SK-N-SH (cell line): Measurements from ENCODE around the gene CTTN. TPM values are rescaled to one million over a fixed set of nuclear protein-coding genes. Genes with fewer than 3 reads are reported as not detected.

Experiments used
- CTCF ChIA-PET: fragments of 300-600, 350-600 bp; formaldehyde crosslinking; extraction: SDS; loops from one replicate; lab custom pipeline; 2021; lab: Yijun Ruan, JAX
- POLR2A ChIA-PET: fragments of 350-600 bp; sonication (Branson Sonifier 250); formaldehyde crosslinking; extraction: SDS; loops from one replicate; lab custom pipeline; 2020; ENCODE audit warnings: antibody characterized with exemption, inconsistent platforms; lab: Yijun Ruan, JAX
- DNase-seq: peaks from one replicate; pipeline ENCODE4 v3.0.0; 2012
- H2AFZ ChIP-seq: fragments of 200-600 bp; sonication (generic); 2 replicates; pipeline ENCODE4 v1.8.1; 2016; ENCODE audit warnings: antibody characterized with exemption, mild to moderate bottlenecking, low read depth
- H3F3A ChIP-seq: fragments of 200-600 bp; sonication (generic); replicated peaks from 2 replicates; pipeline ENCODE3; 2016; ENCODE audit warnings: antibody characterized with exemption, mild to moderate bottlenecking; ENCODE audit not compliant: insufficient read depth
- H3K27ac ChIP-seq, 2 experiments: fragments of 200-500 bp in 1 of 2; fragments of 200-600 bp in 1 of 2; sonication (Bioruptor generic) in 1 of 2; sonication (generic), shearing (Covaris generic) in 1 of 2; 2 replicates each; pipeline versions ENCODE4 v1.5.1 to v1.6.1; 2014 to 2016; ENCODE audit warnings: low read depth in 2 of 2, inconsistent platforms in 1 of 2, low read length in 1 of 2, mild to moderate bottlenecking in 1 of 2, mixed read lengths in 1 of 2
- H3K27me3 ChIP-seq: fragments of 200-600 bp; sonication (generic), shearing (Covaris generic); 2 replicates; pipeline ENCODE4 v1.6.1; 2016; ENCODE audit warnings: mixed run types; ENCODE audit not compliant: insufficient read depth
- H3K36me3 ChIP-seq, 2 experiments: fragments of 200-500 bp in 1 of 2; fragments of 200-600 bp in 1 of 2; sonication (Bioruptor generic) in 1 of 2; sonication (generic) in 1 of 2; replicated peaks in 1 of 2; 2 replicates each; pipeline versions ENCODE3 to v1.5.1; 2014 to 2016; ENCODE audit warnings: low read length in 1 of 2, mild to moderate bottlenecking in 1 of 2; ENCODE audit not compliant: insufficient read depth in 2 of 2, control insufficient read depth in 1 of 2
- H3K4me1 ChIP-seq, 2 experiments: fragments of 200-500 bp in 1 of 2; fragments of 200-600 bp in 1 of 2; sonication (Bioruptor generic) in 1 of 2; sonication (generic), shearing (Covaris generic) in 1 of 2; 2 replicates each; pipeline versions ENCODE4 v1.5.1 to v1.6.1; 2014 to 2016; ENCODE audit warnings: low read depth in 1 of 2, low read length in 1 of 2, mixed run types in 1 of 2; ENCODE audit not compliant: insufficient read depth in 2 of 2, control insufficient read depth in 1 of 2
- H3K4me2 ChIP-seq: fragments of 200-600 bp; sonication (generic), shearing (Covaris generic); 2 replicates; pipeline ENCODE4 v1.6.1; 2017; ENCODE audit warnings: mixed run types
- H3K4me3 ChIP-seq, 2 experiments: fragments of 200-500 bp in 1 of 2; fragments of 200-600 bp in 1 of 2; sonication (Bioruptor generic) in 1 of 2; sonication (generic), shearing (Covaris generic) in 1 of 2; 2 replicates each; pipeline versions ENCODE4 v1.5.1 to v1.8.1; 2014 to 2016; ENCODE audit warnings: low read depth in 2 of 2, inconsistent platforms in 1 of 2, low read length in 1 of 2, mild to moderate bottlenecking in 1 of 2, mixed read lengths in 1 of 2, moderate library complexity in 1 of 2
- H3K79me2 ChIP-seq: fragments of 200-600 bp; sonication (generic); 2 replicates; pipeline ENCODE4 v1.8.1; 2017; ENCODE audit warnings: mild to moderate bottlenecking; ENCODE audit not compliant: insufficient read depth
- H3K9ac ChIP-seq: fragments of 200-600 bp; sonication (generic); 2 replicates; pipeline ENCODE4 v1.6.1; 2017; ENCODE audit warnings: mixed run types
- H3K9me2 ChIP-seq: fragments of 200-600 bp; sonication (generic); 2 replicates; pipeline ENCODE4 v1.6.1; 2017; ENCODE audit warnings: mixed run types
- H3K9me3 ChIP-seq: fragments of 200-600 bp; sonication (generic); 2 replicates; pipeline ENCODE4 v1.6.1; 2017; ENCODE audit warnings: mixed run types, mild to moderate bottlenecking, moderate library complexity
- H4K20me1 ChIP-seq: fragments of 200-600 bp; sonication (generic); 2 replicates; pipeline ENCODE4 v1.6.1; 2017; ENCODE audit warnings: mild to moderate bottlenecking, mixed run types; ENCODE audit not compliant: insufficient read depth
- EP300 ChIP-seq, 2 experiments: IDR thresholded peaks; 2 replicates each; pipeline versions ENCODE4 v1.4.0 to v1.6.1; 2012; ENCODE audit warnings: borderline replicate concordance in 1 of 2, low read depth in 1 of 2, low read length in 1 of 2
- FOSL2 ChIP-seq: IDR thresholded peaks from 2 replicates; pipeline ENCODE4 v1.4.0; 2012; ENCODE audit warnings: low read depth, mild to moderate bottlenecking, moderate library complexity, borderline replicate concordance
- GABPA ChIP-seq: IDR thresholded peaks from 2 replicates; pipeline ENCODE4 v1.4.0; 2012; ENCODE audit warnings: low read depth, mild to moderate bottlenecking
- MEF2A ChIP-seq: IDR thresholded peaks from 2 replicates; pipeline ENCODE4 v1.4.0; 2012; ENCODE audit warnings: low read depth, borderline replicate concordance
- POLR2AphosphoS5 ChIP-seq: IDR thresholded peaks from 2 replicates; pipeline ENCODE4 v1.6.1; 2012; ENCODE audit warnings: low read depth, low read length
- RCOR1 ChIP-seq: fragments of 150-350 bp; IDR thresholded peaks from 2 replicates; pipeline ENCODE4 v1.6.1; 2017; ENCODE audit warnings: antibody characterized with exemption, low read length
- RFX5 ChIP-seq: IDR thresholded peaks from 2 replicates; pipeline ENCODE4 v1.6.1; 2012; ENCODE audit warnings: mild to moderate bottlenecking, improper control_type of control experiment, low read length
- RXRA ChIP-seq: IDR thresholded peaks from 2 replicates; pipeline ENCODE4 v1.4.0; 2012; ENCODE audit warnings: low read depth, mild to moderate bottlenecking, borderline replicate concordance
- SMC3 ChIP-seq: IDR thresholded peaks from 2 replicates; pipeline ENCODE4 v1.6.1; 2012; ENCODE audit warnings: low read depth, low read length, improper control_type of control experiment
- TCF12 ChIP-seq: IDR thresholded peaks from 2 replicates; pipeline ENCODE4 v1.4.0; 2012
- YY1 ChIP-seq: IDR thresholded peaks from 2 replicates; pipeline ENCODE4 v1.4.0; 2012; ENCODE audit warnings: low read depth, mild to moderate bottlenecking
- WGBS: methylation state at CpG from one replicate; pipeline ENCODE4 v1.1.6; 2017; ENCODE audit warnings: low lambda C conversion rate; 5-methylcytosine and 5-hydroxymethylcytosine counted together
- polyA plus RNA-seq, 3 experiments: library from polyadenylated mRNA; depleted of rRNA; stranded (reverse); fragments of >200 nt; gene quantifications; 2 replicates each; pipeline ENCODE4 v1.2.3, GENCODE V29; 2012
- TF ChIP-seq, protein P1 (sequence below): fragments of 200-600 bp; sonication (generic); IDR thresholded peaks from 2 replicates; pipeline ENCODE4 v1.6.1; 2017; ENCODE audit warnings: antibody characterized with exemption, mild to moderate bottlenecking, moderate library complexity
- TF ChIP-seq, protein P2 (sequence below): IDR thresholded peaks from 2 replicates; pipeline ENCODE4 v1.6.1; 2012; ENCODE audit warnings: mild to moderate bottlenecking, low read depth, low read length, moderate library complexity

Gene CTTN
- polyA plus RNA-seq, 1 of the 3 experiments (the other 2 are of a cell fraction) = 243 TPM

DNA sequence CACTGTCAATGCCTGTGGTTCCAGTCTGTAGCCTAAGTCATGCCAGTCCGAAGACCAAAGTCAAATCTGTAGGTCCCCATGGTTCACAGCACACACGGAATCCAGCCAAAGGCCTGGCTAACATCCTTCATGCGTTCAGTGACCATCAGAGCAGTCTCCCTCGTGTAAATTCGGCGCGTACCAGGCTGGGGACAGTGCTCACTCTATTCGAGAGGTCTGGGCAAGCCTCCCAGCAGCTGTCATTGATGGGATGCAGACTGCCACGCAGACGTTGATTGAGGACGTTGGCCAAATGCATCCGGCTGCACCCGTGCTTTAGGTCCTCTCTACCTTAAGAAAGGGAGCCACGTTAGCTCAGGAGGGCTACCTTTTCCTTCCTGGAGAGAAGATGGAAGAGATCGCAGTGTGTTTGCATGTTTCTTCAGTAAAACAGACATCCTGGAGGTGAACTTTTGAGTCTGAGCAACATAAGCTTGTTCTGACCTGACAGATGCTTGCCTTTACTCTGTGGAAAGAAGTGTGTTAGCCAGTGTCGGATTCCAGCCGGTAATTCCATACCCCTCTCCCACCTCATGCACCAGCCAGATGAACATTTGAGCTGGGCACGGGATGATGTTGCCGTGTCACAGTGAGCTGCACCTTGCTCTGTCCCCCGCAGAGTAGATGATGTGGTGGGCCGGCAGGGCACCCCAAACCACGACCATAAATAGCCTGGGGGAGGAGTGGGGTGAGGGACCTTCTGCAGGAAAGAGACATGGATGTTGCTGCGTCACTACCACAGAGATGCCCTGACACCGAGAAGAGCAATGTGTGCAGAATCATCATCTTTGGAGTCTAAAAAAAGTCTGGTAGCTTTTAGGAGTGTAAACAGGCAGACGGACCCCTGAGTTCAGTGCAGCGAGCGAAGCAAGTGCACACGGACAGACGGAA is 12.2 kb downstream of the CTTN start:
- ChIA-PET CTCF (no interaction called here), POLR2A (no interaction called here)
- DNase-seq = no peak
- Histone ChIP-seq H3F3A (peaks cover 7% of the 10 kb centered on the region), H2AFZ (no peak overlapping the region), H3K9me2 (no peaks in the 10 kb centered on the region), H3K36me3 (peaks cover 61 to 92% of the 10 kb centered on the region in 2 experiments), H3K9ac (no peak overlapping the region), H3K27ac (no peak overlapping the region), H3K79me2 (peaks cover 84% of the 10 kb centered on the region), H4K20me1 (peaks cover 63% of the 10 kb centered on the region), H3K4me1 (no peaks in the 10 kb centered on the region), H3K4me2 (no peak overlapping the region), H3K4me3 (no peak overlapping the region), H3K9me3 (no peaks in the 10 kb centered on the region), H3K27me3 (no peaks in the 10 kb centered on the region)
- 96% methylated on average over 20 of the region's 29 CpGs for WGBS
- no peak for TF ChIP-seq GABPA

- TF ChIP-seq FOSL2 (no peak), TCF12 (no peak), MEF2A (no peak), RXRA (no peak), RCOR1 (no peak)
- H3K4me3 ChIP-seq = no peak overlapping the region
- H3K9me2 ChIP-seq = no peaks in the 10 kb centered on the region
- H3K4me1 ChIP-seq = no peaks in the 10 kb centered on the region
- peaks cover 74% of the 10 kb centered on the region for H3K79me2 ChIP-seq
- H3K9me3 ChIP-seq = no peaks in the 10 kb centered on the region
- no peak overlapping the region for H3K9ac ChIP-seq
- DNase-seq = no peak
- peaks cover 55% of the 10 kb centered on the region for H4K20me1 ChIP-seq
- 97% methylated on average over 5 of the region's 15 CpGs for WGBS
- CTCF ChIA-PET = no interaction called here
- no peak overlapping the region for H3K4me2 ChIP-seq
- H3F3A ChIP-seq = peaks cover 4% of the 10 kb centered on the region
- POLR2A ChIA-PET = no interaction called here
- no peak overlapping the region for H3K27ac ChIP-seq
- no peaks in the 10 kb centered on the region for H3K27me3 ChIP-seq
- H3K36me3 ChIP-seq = peaks cover 60 to 91% of the 10 kb centered on the region in 2 experiments
- no peak overlapping the region for H2AFZ ChIP-seq
These were observed 13.6 kb downstream of the CTTN start for GRCh38 chr11:70411713-70412452.

DNA sequence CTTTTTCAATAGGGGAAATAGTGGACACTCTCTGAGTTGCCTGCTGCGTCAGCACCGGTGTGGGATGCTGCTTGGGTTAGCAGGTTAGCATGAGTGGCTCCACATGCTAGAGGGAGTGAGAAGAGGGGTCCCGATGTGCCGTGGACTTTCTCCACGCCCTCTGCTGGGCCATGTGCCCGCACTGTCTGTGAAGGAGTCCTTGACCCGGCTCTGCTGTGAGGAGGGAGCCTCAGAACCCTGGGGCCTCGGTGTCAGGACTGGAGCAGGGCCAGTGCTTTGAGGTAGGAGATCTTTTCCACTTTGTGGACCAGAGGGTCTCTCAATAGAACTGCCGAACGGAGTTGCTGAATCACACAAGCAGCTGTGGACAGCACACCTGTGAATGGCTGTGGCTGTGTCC is 14.8 kb downstream of the CTTN start:
- ChIA-PET POLR2A (no interaction called here), CTCF (no interaction called here)
- no peaks in the 10 kb centered on the region; a peak in 1 of 4 replicates for H3K4me1 ChIP-seq
- WGBS = 90% methylated on average over 9 of the region's 10 CpGs
- H3K9me3 ChIP-seq = no peaks in the 10 kb centered on the region
- H3K9me2 ChIP-seq = no peaks in the 10 kb centered on the region
- no peak overlapping the region for H3K4me3 ChIP-seq
- H3K4me2 ChIP-seq = no peak overlapping the region
- H4K20me1 ChIP-seq = peaks cover 51% of the 10 kb centered on the region
- H3K79me2 ChIP-seq = peaks cover 66% of the 10 kb centered on the region
- peaks cover 4% of the 10 kb centered on the region for H3F3A ChIP-seq
- H2AFZ ChIP-seq = no peak overlapping the region
- peaks cover 61 to 91% of the 10 kb centered on the region in 2 experiments for H3K36me3 ChIP-seq
- no peaks in the 10 kb centered on the region for H3K27me3 ChIP-seq
- H3K9ac ChIP-seq = no peak overlapping the region
- H3K27ac ChIP-seq = no peak overlapping the region
- DNase-seq = no peak
- TF ChIP-seq, protein P1, sequence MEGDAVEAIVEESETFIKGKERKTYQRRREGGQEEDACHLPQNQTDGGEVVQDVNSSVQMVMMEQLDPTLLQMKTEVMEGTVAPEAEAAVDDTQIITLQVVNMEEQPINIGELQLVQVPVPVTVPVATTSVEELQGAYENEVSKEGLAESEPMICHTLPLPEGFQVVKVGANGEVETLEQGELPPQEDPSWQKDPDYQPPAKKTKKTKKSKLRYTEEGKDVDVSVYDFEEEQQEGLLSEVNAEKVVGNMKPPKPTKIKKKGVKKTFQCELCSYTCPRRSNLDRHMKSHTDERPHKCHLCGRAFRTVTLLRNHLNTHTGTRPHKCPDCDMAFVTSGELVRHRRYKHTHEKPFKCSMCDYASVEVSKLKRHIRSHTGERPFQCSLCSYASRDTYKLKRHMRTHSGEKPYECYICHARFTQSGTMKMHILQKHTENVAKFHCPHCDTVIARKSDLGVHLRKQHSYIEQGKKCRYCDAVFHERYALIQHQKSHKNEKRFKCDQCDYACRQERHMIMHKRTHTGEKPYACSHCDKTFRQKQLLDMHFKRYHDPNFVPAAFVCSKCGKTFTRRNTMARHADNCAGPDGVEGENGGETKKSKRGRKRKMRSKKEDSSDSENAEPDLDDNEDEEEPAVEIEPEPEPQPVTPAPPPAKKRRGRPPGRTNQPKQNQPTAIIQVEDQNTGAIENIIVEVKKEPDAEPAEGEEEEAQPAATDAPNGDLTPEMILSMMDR = no peak
- TF ChIP-seq YY1 = no peak
- TF ChIP-seq, protein P2, sequence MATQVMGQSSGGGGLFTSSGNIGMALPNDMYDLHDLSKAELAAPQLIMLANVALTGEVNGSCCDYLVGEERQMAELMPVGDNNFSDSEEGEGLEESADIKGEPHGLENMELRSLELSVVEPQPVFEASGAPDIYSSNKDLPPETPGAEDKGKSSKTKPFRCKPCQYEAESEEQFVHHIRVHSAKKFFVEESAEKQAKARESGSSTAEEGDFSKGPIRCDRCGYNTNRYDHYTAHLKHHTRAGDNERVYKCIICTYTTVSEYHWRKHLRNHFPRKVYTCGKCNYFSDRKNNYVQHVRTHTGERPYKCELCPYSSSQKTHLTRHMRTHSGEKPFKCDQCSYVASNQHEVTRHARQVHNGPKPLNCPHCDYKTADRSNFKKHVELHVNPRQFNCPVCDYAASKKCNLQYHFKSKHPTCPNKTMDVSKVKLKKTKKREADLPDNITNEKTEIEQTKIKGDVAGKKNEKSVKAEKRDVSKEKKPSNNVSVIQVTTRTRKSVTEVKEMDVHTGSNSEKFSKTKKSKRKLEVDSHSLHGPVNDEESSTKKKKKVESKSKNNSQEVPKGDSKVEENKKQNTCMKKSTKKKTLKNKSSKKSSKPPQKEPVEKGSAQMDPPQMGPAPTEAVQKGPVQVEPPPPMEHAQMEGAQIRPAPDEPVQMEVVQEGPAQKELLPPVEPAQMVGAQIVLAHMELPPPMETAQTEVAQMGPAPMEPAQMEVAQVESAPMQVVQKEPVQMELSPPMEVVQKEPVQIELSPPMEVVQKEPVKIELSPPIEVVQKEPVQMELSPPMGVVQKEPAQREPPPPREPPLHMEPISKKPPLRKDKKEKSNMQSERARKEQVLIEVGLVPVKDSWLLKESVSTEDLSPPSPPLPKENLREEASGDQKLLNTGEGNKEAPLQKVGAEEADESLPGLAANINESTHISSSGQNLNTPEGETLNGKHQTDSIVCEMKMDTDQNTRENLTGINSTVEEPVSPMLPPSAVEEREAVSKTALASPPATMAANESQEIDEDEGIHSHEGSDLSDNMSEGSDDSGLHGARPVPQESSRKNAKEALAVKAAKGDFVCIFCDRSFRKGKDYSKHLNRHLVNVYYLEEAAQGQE = no peak
- no peak for TF ChIP-seq EP300 (IDR thresholded peaks at IDR 0.05; ENCODE audit: borderline replicate concordance in 1 of 2, low read depth in 1 of 2, low read length in 1 of 2)
- no peak for TF ChIP-seq POLR2AphosphoS5
- no peak for TF ChIP-seq SMC3
- no peak for TF ChIP-seq RFX5
